OCI-M2 (cell line): ENCODE measurements around the gene PACSIN2.
"Not testable (repeated sequence)": the region's sequence is repeated elsewhere in the genome, so short reads cannot be mapped to it uniquely, and the experiment has no call there.

Experiments used
- DNase-seq: peaks from one replicate; lab custom pipeline; 2025; ENCODE audit not compliant: unreplicated experiment; lab: John Stamatoyannopoulos, UW

The PACSIN2 gene

GRCh38 chr22:42992886-42993479, 22.0 kb downstream of the PACSIN2 start:
- no peak for DNase-seq

GRCh38 chr22:42992092-42992491, 22.9 kb downstream of the PACSIN2 start:
- no peak for DNase-seq

GRCh38 chr22:42991010-42991651, 23.8 kb downstream of the PACSIN2 start:
- DNase-seq: no peak

GRCh38 chr22:42990131-42990838, 24.7 kb downstream of the PACSIN2 start:
- DNase-seq: no peak

GRCh38 chr22:42986115-42986514, 28.8 kb downstream of the PACSIN2 start:
- DNase-seq: no peak

GRCh38 chr22:42985531-42985905, 29.4 kb downstream of the PACSIN2 start:
- no peak for DNase-seq

- DNase-seq: no peak
Observed at GRCh38 chr22:42984814-42985530, 30.0 kb downstream of the PACSIN2 start.

- DNase-seq: no peak
Observed at GRCh38 chr22:42984397-42984796, 30.6 kb downstream of the PACSIN2 start.

GRCh38 chr22:42983470-42983869, 31.5 kb downstream of the PACSIN2 start:
- no peak for DNase-seq

GRCh38 chr22:42979606-42980005, 35.3 kb downstream of the PACSIN2 start:
- DNase-seq: no peak

GRCh38 chr22:42978453-42979103, 36.4 kb downstream of the PACSIN2 start:
- DNase-seq: no peak

GRCh38 chr22:42977569-42977968, 37.4 kb downstream of the PACSIN2 start:
- no peak for DNase-seq

- no peak for DNase-seq
Observed at GRCh38 chr22:42976217-42976933, 38.6 kb downstream of the PACSIN2 start.

GRCh38 chr22:42974223-42974622, 40.7 kb downstream of the PACSIN2 start:
- DNase-seq: no peak

- DNase-seq: no peak
Observed at GRCh38 chr22:42973536-42973881, 41.4 kb downstream of the PACSIN2 start.

GRCh38 chr22:42972649-42973535, 42.1 kb downstream of the PACSIN2 start:
- DNase-seq: no peak

- not testable (repeated sequence) for DNase-seq
Observed at GRCh38 chr22:42971473-42971860, 43.5 kb downstream of the PACSIN2 start.

- no peak for DNase-seq
Observed at GRCh38 chr22:42970029-42970428, 44.9 kb downstream of the PACSIN2 start.

- no peak for DNase-seq
Observed at GRCh38 chr22:42969348-42969975, 45.5 kb downstream of the PACSIN2 start.
